ENCODE measurements around the gene GLCE. TPM values are rescaled to one million over a fixed set of nuclear protein-coding genes. Genes with fewer than 3 reads are reported as not detected.
A peak's percentile ranks its signal among the peaks of the same experiment; 100 is the strongest.

GLCE gene
- polyA plus RNA-seq, 4 donors, result 18.2 to 66.5 (median 30.6) TPM

DNA sequence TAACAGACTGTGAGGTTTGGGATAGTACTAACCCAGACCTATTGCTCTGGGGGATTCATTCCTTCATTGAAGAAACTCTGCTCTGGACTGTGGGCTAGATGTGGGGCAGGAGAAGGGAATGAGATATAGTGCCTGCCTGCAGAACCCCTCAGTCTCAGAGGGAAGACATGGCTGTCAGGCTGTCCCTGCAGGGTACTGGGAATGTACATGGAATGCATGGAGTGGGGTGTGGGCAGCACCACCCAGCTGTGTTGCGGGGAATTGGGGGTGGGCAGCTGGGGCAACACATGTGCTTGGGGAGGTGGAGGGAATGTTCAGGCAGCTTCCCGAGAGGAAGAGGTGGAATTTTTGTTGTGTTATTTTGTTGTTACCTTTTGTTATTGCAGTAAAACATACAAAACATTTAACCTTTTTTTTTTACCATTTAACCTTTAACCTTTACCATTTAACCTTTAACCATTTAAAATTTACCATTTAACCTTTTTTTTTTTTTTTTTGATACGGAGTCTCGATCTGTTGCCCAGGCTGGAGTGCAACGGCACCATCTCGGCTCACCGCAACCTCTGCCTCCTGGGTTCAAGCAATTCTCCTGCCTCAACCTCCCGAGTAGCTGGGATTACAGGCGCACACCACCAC, 145.6 kb downstream of the GLCE start:
- no peaks in the 10 kb centered on the region for H3K36me3 ChIP-seq (ENCODE audit: control insufficient read depth in 3 of 3, insufficient read depth in 2 of 3, low read depth in 1 of 3, low read length in 3 of 3)
- peak overlapping the region in 1 of 3 donors; percentile 43 for H3K27ac ChIP-seq (ENCODE audit: low read depth in 1 of 3, low read length in 2 of 3)
- no peak overlapping the region for H3K4me3 ChIP-seq (ENCODE audit: low read depth in 1 of 3, low read length in 3 of 3)
- DNase-seq (no peak), FAIRE-seq (no peak)
- no peaks in the 10 kb centered on the region for H3K27me3 ChIP-seq (ENCODE audit: control insufficient read depth in 3 of 3, insufficient read depth in 3 of 3, low read length in 3 of 3)
- WGBS, 3 donors, result 85 to 95% (median 92%) methylated on average over 9 of the region's 9 CpGs
- H3K9me3 ChIP-seq (ENCODE audit: control insufficient read depth in 2 of 2, insufficient read depth in 1 of 2, low read depth in 1 of 2, low read length in 1 of 2), result no peaks in the 10 kb centered on the region
- peaks cover 0 to 5% (median 0%) of the 10 kb centered on the region in 3 donors for H3K4me1 ChIP-seq (ENCODE audit: control insufficient read depth in 3 of 3, insufficient read depth in 2 of 3, low read depth in 1 of 3, low read length in 2 of 3)

- DNase-seq, result no peak
- Histone ChIP-seq H3K4me3 (ENCODE audit: low read depth in 1 of 3, low read length in 3 of 3) (no peak overlapping the region), H3K9me3 (ENCODE audit: control insufficient read depth in 2 of 2, insufficient read depth in 1 of 2, low read depth in 1 of 2, low read length in 1 of 2) (no peaks in the 10 kb centered on the region), H3K36me3 (ENCODE audit: control insufficient read depth in 3 of 3, insufficient read depth in 2 of 3, low read depth in 1 of 3, low read length in 3 of 3) (no peaks in the 10 kb centered on the region), H3K27ac (ENCODE audit: low read depth in 1 of 3, low read length in 2 of 3) (no peak overlapping the region), H3K27me3 (ENCODE audit: control insufficient read depth in 3 of 3, insufficient read depth in 3 of 3, low read length in 3 of 3) (no peaks in the 10 kb centered on the region), H3K4me1 (ENCODE audit: control insufficient read depth in 3 of 3, insufficient read depth in 2 of 3, low read depth in 1 of 3, low read length in 2 of 3) (peaks cover 0 to 5% (median 0%) of the 10 kb centered on the region in 3 donors)
- WGBS, 3 donors, result 84 to 87% (median 86%) methylated on average over 3 of the region's 3 CpGs
- FAIRE-seq, result no peak
Observed at GRCh38 chr15:69307939-69308338, 147.5 kb downstream of the GLCE start.

- 87 to 91% (median 88%) methylated on average over 5 of the region's 5 CpGs for WGBS, 3 donors
Observed at GRCh38 chr15:69308949-69309348, 148.5 kb downstream of the GLCE start.

GRCh38 chr15:69311319-69311721, 150.9 kb downstream of the GLCE start:
- WGBS, 3 donors, result 69 to 75% (median 71%) methylated on average over 5 of the region's 5 CpGs
- no peak for DNase-seq
- FAIRE-seq, result no peak
- H3K4me3 ChIP-seq (ENCODE audit: low read depth in 1 of 3, low read length in 3 of 3), result no peak overlapping the region
- no peaks in the 10 kb centered on the region for H3K36me3 ChIP-seq (ENCODE audit: control insufficient read depth in 3 of 3, insufficient read depth in 2 of 3, low read depth in 1 of 3, low read length in 3 of 3)
- H3K9me3 ChIP-seq (ENCODE audit: control insufficient read depth in 2 of 2, insufficient read depth in 1 of 2, low read depth in 1 of 2, low read length in 1 of 2), result no peaks in the 10 kb centered on the region
- H3K27ac ChIP-seq (ENCODE audit: low read depth in 1 of 3, low read length in 2 of 3), result peak overlapping the region in 1 of 3 donors; percentile 45
- H3K4me1 ChIP-seq (ENCODE audit: control insufficient read depth in 3 of 3, insufficient read depth in 2 of 3, low read depth in 1 of 3, low read length in 2 of 3), result peaks cover 0 to 6% (median 2%) of the 10 kb centered on the region in 3 donors
- H3K27me3 ChIP-seq (ENCODE audit: control insufficient read depth in 3 of 3, insufficient read depth in 3 of 3, low read length in 3 of 3), result no peaks in the 10 kb centered on the region

More at GRCh38 chr15:69308949-69309348, 148.5 kb downstream of the GLCE start:
- DNase-seq (no peak), FAIRE-seq (no peak)
- Histone ChIP-seq H3K4me1 (ENCODE audit: control insufficient read depth in 3 of 3, insufficient read depth in 2 of 3, low read depth in 1 of 3, low read length in 2 of 3) (peaks cover 0 to 5% (median 2%) of the 10 kb centered on the region in 3 donors), H3K4me3 (ENCODE audit: low read depth in 1 of 3, low read length in 3 of 3) (no peak overlapping the region), H3K27ac (ENCODE audit: low read depth in 1 of 3, low read length in 2 of 3) (no peak overlapping the region), H3K27me3 (ENCODE audit: control insufficient read depth in 3 of 3, insufficient read depth in 3 of 3, low read length in 3 of 3) (no peaks in the 10 kb centered on the region), H3K36me3 (ENCODE audit: control insufficient read depth in 3 of 3, insufficient read depth in 2 of 3, low read depth in 1 of 3, low read length in 3 of 3) (no peaks in the 10 kb centered on the region), H3K9me3 (ENCODE audit: control insufficient read depth in 2 of 2, insufficient read depth in 1 of 2, low read depth in 1 of 2, low read length in 1 of 2) (no peaks in the 10 kb centered on the region)

- Histone ChIP-seq H3K27ac (ENCODE audit: low read depth in 1 of 3, low read length in 2 of 3) (peak overlapping the region in 1 of 3 donors; percentile 10), H3K9me3 (ENCODE audit: control insufficient read depth in 2 of 2, insufficient read depth in 1 of 2, low read depth in 1 of 2, low read length in 1 of 2) (no peaks in the 10 kb centered on the region), H3K36me3 (ENCODE audit: control insufficient read depth in 3 of 3, insufficient read depth in 2 of 3, low read depth in 1 of 3, low read length in 3 of 3) (no peaks in the 10 kb centered on the region), H3K4me3 (ENCODE audit: low read depth in 1 of 3, low read length in 3 of 3) (no peak overlapping the region), H3K27me3 (ENCODE audit: control insufficient read depth in 3 of 3, insufficient read depth in 3 of 3, low read length in 3 of 3) (no peaks in the 10 kb centered on the region), H3K4me1 (ENCODE audit: control insufficient read depth in 3 of 3, insufficient read depth in 2 of 3, low read depth in 1 of 3, low read length in 2 of 3) (peaks cover 0 to 18% (median 2%) of the 10 kb centered on the region in 3 donors)
- 68 to 70% (median 69%) methylated on average over 8 of the region's 8 CpGs for WGBS, 3 donors
- no peak for FAIRE-seq
- peak in 1 of 2 donors; percentile 1 for DNase-seq
Observed at GRCh38 chr15:69313432-69314000, 153.1 kb downstream of the GLCE start.

GRCh38 chr15:69314131-69314530, 153.7 kb downstream of the GLCE start:
- H3K4me1 ChIP-seq (ENCODE audit: control insufficient read depth in 3 of 3, insufficient read depth in 2 of 3, low read depth in 1 of 3, low read length in 2 of 3), result peaks cover 0 to 18% (median 2%) of the 10 kb centered on the region in 3 donors
- peak in 1 of 2 donors; percentile 79 for DNase-seq

GRCh38 chr15:69314736-69315135, 154.3 kb downstream of the GLCE start:
- Histone ChIP-seq H3K27me3 (ENCODE audit: control insufficient read depth in 3 of 3, insufficient read depth in 3 of 3, low read length in 3 of 3) (no peaks in the 10 kb centered on the region), H3K9me3 (ENCODE audit: control insufficient read depth in 2 of 2, insufficient read depth in 1 of 2, low read depth in 1 of 2, low read length in 1 of 2) (no peaks in the 10 kb centered on the region), H3K27ac (ENCODE audit: low read depth in 1 of 3, low read length in 2 of 3) (no peak overlapping the region), H3K4me1 (ENCODE audit: control insufficient read depth in 3 of 3, insufficient read depth in 2 of 3, low read depth in 1 of 3, low read length in 2 of 3) (peaks cover 0 to 18% (median 2%) of the 10 kb centered on the region in 3 donors), H3K4me3 (ENCODE audit: low read depth in 1 of 3, low read length in 3 of 3) (no peak overlapping the region), H3K36me3 (ENCODE audit: control insufficient read depth in 3 of 3, insufficient read depth in 2 of 3, low read depth in 1 of 3, low read length in 3 of 3) (no peaks in the 10 kb centered on the region)
- WGBS, 3 donors, result 75 to 91% (median 85%) methylated on average over 8 of the region's 8 CpGs
- FAIRE-seq (no peak), DNase-seq (no peak)

More at GRCh38 chr15:69314131-69314530, 153.7 kb downstream of the GLCE start:
- no peak for FAIRE-seq
- H3K4me3 ChIP-seq (ENCODE audit: low read depth in 1 of 3, low read length in 3 of 3), result no peak overlapping the region
- H3K27ac ChIP-seq (ENCODE audit: low read depth in 1 of 3, low read length in 2 of 3), result no peak overlapping the region
- 36 to 69% (median 40%) methylated on average over 6 of the region's 6 CpGs for WGBS, 3 donors
- no peaks in the 10 kb centered on the region for H3K36me3 ChIP-seq (ENCODE audit: control insufficient read depth in 3 of 3, insufficient read depth in 2 of 3, low read depth in 1 of 3, low read length in 3 of 3)
- H3K9me3 ChIP-seq (ENCODE audit: control insufficient read depth in 2 of 2, insufficient read depth in 1 of 2, low read depth in 1 of 2, low read length in 1 of 2), result no peaks in the 10 kb centered on the region
- no peaks in the 10 kb centered on the region for H3K27me3 ChIP-seq (ENCODE audit: control insufficient read depth in 3 of 3, insufficient read depth in 3 of 3, low read length in 3 of 3)

GRCh38 chr15:69315402-69316110, 155.1 kb downstream of the GLCE start:
- H3K27ac ChIP-seq (ENCODE audit: low read depth in 1 of 3, low read length in 2 of 3), result no peak overlapping the region
- H3K9me3 ChIP-seq (ENCODE audit: control insufficient read depth in 2 of 2, insufficient read depth in 1 of 2, low read depth in 1 of 2, low read length in 1 of 2), result no peaks in the 10 kb centered on the region
- H3K4me3 ChIP-seq (ENCODE audit: low read depth in 1 of 3, low read length in 3 of 3), result no peak overlapping the region
- H3K36me3 ChIP-seq (ENCODE audit: control insufficient read depth in 3 of 3, insufficient read depth in 2 of 3, low read depth in 1 of 3, low read length in 3 of 3), result no peaks in the 10 kb centered on the region
- DNase-seq (no peak), FAIRE-seq (no peak)
- 76 to 85% (median 83%) methylated on average over 9 of the region's 9 CpGs for WGBS, 3 donors
- no peaks in the 10 kb centered on the region for H3K27me3 ChIP-seq (ENCODE audit: control insufficient read depth in 3 of 3, insufficient read depth in 3 of 3, low read length in 3 of 3)
- H3K4me1 ChIP-seq (ENCODE audit: control insufficient read depth in 3 of 3, insufficient read depth in 2 of 3, low read depth in 1 of 3, low read length in 2 of 3), result peaks cover 0 to 18% (median 2%) of the 10 kb centered on the region in 3 donors

All from small intestine (tissue), 7 donors.